ENCODE measurements around the gene RLBP1.

Gene RLBP1

GRCh38 chr15:89164712-89165211, 56.6 kb downstream of the RLBP1 start:
- TF ChIP-seq CTCF (IDR thresholded peaks at IDR 0.05; ENCODE audit: low read depth, low read length, missing control alignments): no peak
- DNase-seq (ENCODE audit: extremely low read depth, low read depth): no peak
- H3K4me3 ChIP-seq (replicated peaks; ENCODE audit: low read depth, low read length): no peak overlapping the region

GRCh38 chr15:89163271-89164055, 57.9 kb downstream of the RLBP1 start:
- no peak for DNase-seq (ENCODE audit: extremely low read depth, low read depth)
- no peak for TF ChIP-seq CTCF (IDR thresholded peaks at IDR 0.05; ENCODE audit: low read depth, low read length, missing control alignments)
- no peak overlapping the region for H3K4me3 ChIP-seq (replicated peaks; ENCODE audit: low read depth, low read length)

GRCh38 chr15:89161666-89162065, 59.7 kb downstream of the RLBP1 start:
- no peak overlapping the region for H3K4me3 ChIP-seq (replicated peaks; ENCODE audit: low read depth, low read length)
- TF ChIP-seq CTCF (IDR thresholded peaks at IDR 0.05; ENCODE audit: low read depth, low read length, missing control alignments): no peak
- no peak for DNase-seq (ENCODE audit: extremely low read depth, low read depth)

Measured in HFF-Myc (cell line).